ENCODE data around the gene SULT4A1.
"Not testable (repeated sequence)": the region's sequence is repeated elsewhere in the genome, so short reads cannot be mapped to it uniquely, and the experiment has no call there.

Gene SULT4A1

GRCh38 chr22:43862074-43862881 is at the start of gene SULT4A1:
Gene SULT4A1, minus strand, starts transcription at chr22:43862513. Its CDS starts 131 bp downstream, at chr22:43862382.
- DNase-seq: no peak

GRCh38 chr22:43911351-43911750 is 49.0 kb upstream of the SULT4A1 start:
- DNase-seq: no peak

GRCh38 chr22:43910178-43910695 is 47.9 kb upstream of the SULT4A1 start:
- no peak for DNase-seq

GRCh38 chr22:43909708-43910107 is 47.4 kb upstream of the SULT4A1 start:
- DNase-seq: no peak

- DNase-seq: no peak
These were observed 43.4 kb upstream of the SULT4A1 start for GRCh38 chr22:43905681-43906080.

GRCh38 chr22:43904412-43904811 is 42.1 kb upstream of the SULT4A1 start:
- not testable (repeated sequence) for DNase-seq

GRCh38 chr22:43903033-43903432 is 40.7 kb upstream of the SULT4A1 start:
- DNase-seq: not testable (repeated sequence)

- DNase-seq: no peak
These were observed 39.8 kb upstream of the SULT4A1 start for GRCh38 chr22:43901976-43902643.

- DNase-seq: no peak
These were observed 37.9 kb upstream of the SULT4A1 start for GRCh38 chr22:43900206-43900605.

- DNase-seq: no peak
These were observed 35.5 kb upstream of the SULT4A1 start for GRCh38 chr22:43897751-43898261.

GRCh38 chr22:43895986-43896645 is 33.8 kb upstream of the SULT4A1 start:
- no peak for DNase-seq

GRCh38 chr22:43894122-43894521 is 31.8 kb upstream of the SULT4A1 start:
- no peak for DNase-seq

GRCh38 chr22:43893266-43893665 is 31.0 kb upstream of the SULT4A1 start:
- no peak for DNase-seq

GRCh38 chr22:43892183-43892894 is 30.0 kb upstream of the SULT4A1 start:
- DNase-seq: no peak

- DNase-seq: no peak
These were observed 29.3 kb upstream of the SULT4A1 start, which contains the start of gene PNPLA5 for GRCh38 chr22:43891360-43892182. Gene PNPLA5, minus strand, starts transcription at chr22:43892013. Its CDS starts 133 bp downstream, at chr22:43891880.

GRCh38 chr22:43890901-43891331 is 28.6 kb upstream of the SULT4A1 start:
- no peak for DNase-seq

- DNase-seq: no peak
These were observed 27.5 kb upstream of the SULT4A1 start for GRCh38 chr22:43889860-43890253.

- no peak for DNase-seq
These were observed 27.0 kb upstream of the SULT4A1 start for GRCh38 chr22:43889201-43889859.

- no peak for DNase-seq
These were observed 26.4 kb upstream of the SULT4A1 start for GRCh38 chr22:43888740-43889139.

GRCh38 chr22:43887391-43887790 is 25.1 kb upstream of the SULT4A1 start:
- DNase-seq: no peak

- no peak for DNase-seq
These were observed 23.9 kb upstream of the SULT4A1 start for GRCh38 chr22:43886231-43886630.

All from activated CD8-positive, alpha-beta memory T cell treated with anti-CD3 and anti-CD28 coated beads, Interleukin-2, amount 50 U/mL, for 4 hours (primary cell).